H1 (cell line): Measurements from ENCODE around the gene CNKSR2. TPM values are rescaled to one million over a fixed set of nuclear protein-coding genes. Genes with fewer than 3 reads are reported as not detected.

Experiments used
- CTCF ChIA-PET: fragments of 300-600 bp; sonication (Branson Sonifier 250); formaldehyde crosslinking; loops from one replicate; lab custom pipeline; 2021; ENCODE audit not compliant: partially characterized antibody; lab: Charles Lee
- POLR2A ChIA-PET: fragments of 300-600 bp; sonication (Branson Sonifier 250); formaldehyde crosslinking; loops from one replicate; lab custom pipeline; 2021; ENCODE audit warnings: inconsistent platforms; ENCODE audit not compliant: partially characterized antibody; lab: Charles Lee
- DNase-seq, 2 experiments: peaks; one replicate each; pipeline versions ENCODE4 v3.0.0 to v3.0.0-alpha.2; 2010 to 2022; ENCODE audit warnings: low spot score in 2 of 2, low read depth in 1 of 2, mixed read lengths in 1 of 2
- FAIRE-seq: peaks from 2 replicates; lab custom pipeline; 2011; peaks lifted over from hg19 to GRCh38; lab: Jason Lieb, UNC
- H2AFZ ChIP-seq: 2 replicates; pipeline ENCODE4 v1.8.1; 2012; ENCODE audit warnings: low read length, inconsistent platforms
- H2AK5ac ChIP-seq: 2 replicates; pipeline ENCODE4 v1.6.1; 2013; ENCODE audit warnings: low read depth, low read length
- H2BK120ac ChIP-seq: replicated peaks from 2 replicates; pipeline ENCODE3; 2013; ENCODE audit warnings: low read depth, low read length, inconsistent platforms
- H2BK12ac ChIP-seq: 2 replicates; pipeline ENCODE4 v1.6.1; 2013; ENCODE audit warnings: low read depth, low read length
- H2BK15ac ChIP-seq: 2 replicates; pipeline ENCODE4 v1.6.1; 2013; ENCODE audit warnings: low read length
- H2BK20ac ChIP-seq: 2 replicates; pipeline ENCODE4 v1.6.1; 2013; ENCODE audit warnings: low read length
- H2BK5ac ChIP-seq: 2 replicates; pipeline ENCODE4 v1.6.1; 2013; ENCODE audit warnings: low read depth, low read length
- H3K14ac ChIP-seq: 2 replicates; pipeline ENCODE4 v1.6.1; 2013; ENCODE audit warnings: inconsistent platforms; ENCODE audit not compliant: insufficient read length
- H3K18ac ChIP-seq: 2 replicates; pipeline ENCODE4 v1.6.1; 2013; ENCODE audit warnings: low read length; ENCODE audit errors: extremely low read depth
- H3K23ac ChIP-seq: 2 replicates; pipeline ENCODE4 v1.6.1; 2013; ENCODE audit warnings: inconsistent platforms; ENCODE audit not compliant: insufficient read length
- H3K23me2 ChIP-seq: 2 replicates; pipeline ENCODE4 v1.6.1; 2013; ENCODE audit warnings: low read depth, low read length
- H3K27ac ChIP-seq: 2 replicates; pipeline ENCODE4 v1.6.1; 2011; ENCODE audit warnings: low read depth, low read length, inconsistent platforms
- H3K27me3 ChIP-seq, 4 experiments: replicated peaks in 1 of 4; 1 replicate in 1 of 4; 2 replicates in 3 of 4; pipeline versions ENCODE4 v1.6.1 to v1.8.1; 2011 to 2013; ENCODE audit warnings: low read length in 3 of 4, mild to moderate bottlenecking in 3 of 4, inconsistent platforms in 2 of 4, mixed read lengths in 2 of 4, moderate library complexity in 1 of 4; ENCODE audit not compliant: control insufficient read depth in 3 of 4, insufficient read depth in 3 of 4; ENCODE audit errors: extremely low read depth in 1 of 4
- H3K36me3 ChIP-seq, 4 experiments: 2 replicates each; pipeline versions ENCODE4 v1.6.1 to v1.8.1; 2011 to 2013; ENCODE audit warnings: mild to moderate bottlenecking in 4 of 4, low read length in 3 of 4, moderate library complexity in 2 of 4, control low read depth in 1 of 4, inconsistent platforms in 1 of 4; ENCODE audit not compliant: insufficient read depth in 4 of 4, control insufficient read depth in 2 of 4
- H3K4ac ChIP-seq: replicated peaks from 2 replicates; pipeline ENCODE3; 2013; ENCODE audit warnings: low read length, low read depth, mixed read lengths, inconsistent platforms; ENCODE audit not compliant: insufficient read length
- H3K4me1 ChIP-seq, 4 experiments: replicated peaks in 1 of 4; 1 replicate in 1 of 4; 2 replicates in 3 of 4; pipeline versions ENCODE4 v1.6.1 to v1.8.1; 2011 to 2013; ENCODE audit warnings: low read length in 3 of 4, inconsistent platforms in 2 of 4, mixed read lengths in 1 of 4; ENCODE audit not compliant: insufficient read depth in 4 of 4, control insufficient read depth in 3 of 4
- H3K4me2 ChIP-seq, 2 experiments: 2 replicates each; pipeline versions ENCODE4 v1.6.1 to v1.8.1; 2011 to 2013; ENCODE audit warnings: low read depth in 2 of 2, low read length in 2 of 2, control low read depth in 1 of 2, inconsistent platforms in 1 of 2, mild to moderate bottlenecking in 1 of 2; ENCODE audit not compliant: insufficient read depth in 1 of 2
- H3K4me3 ChIP-seq, 4 experiments: fragments of 200-600, 300-600 bp in 1 of 4; sonication (generic), shearing (Covaris generic), sonication (Bioruptor Twin) in 1 of 4; 2 replicates each; pipeline versions ENCODE4 v1.5.1 to v1.8.1; 2011 to 2016; ENCODE audit warnings: low read length in 4 of 4, low read depth in 3 of 4, control low read depth in 2 of 4, inconsistent platforms in 2 of 4, mild to moderate bottlenecking in 2 of 4, mixed read lengths in 1 of 4, moderate library complexity in 1 of 4; ENCODE audit not compliant: insufficient read depth in 2 of 4; ENCODE audit errors: extremely low read depth in 1 of 4
- H3K56ac ChIP-seq: replicated peaks from 2 replicates; pipeline ENCODE3; 2013; ENCODE audit warnings: low read depth, mild to moderate bottlenecking, mixed read lengths, low read length, inconsistent platforms; ENCODE audit not compliant: insufficient read length
- H3K79me1 ChIP-seq: 2 replicates; pipeline ENCODE4 v1.6.1; 2013; ENCODE audit warnings: low read depth, low read length, control low read depth
- H3K79me2 ChIP-seq, 2 experiments: 2 replicates each; pipeline versions ENCODE4 v1.6.1 to v1.8.1; 2012 to 2013; ENCODE audit warnings: low read length in 2 of 2, mild to moderate bottlenecking in 2 of 2, inconsistent platforms in 1 of 2; ENCODE audit not compliant: insufficient read depth in 2 of 2, control insufficient read depth in 1 of 2
- H3K9ac ChIP-seq, 4 experiments: replicated peaks in 1 of 4; 1 replicate in 1 of 4; 2 replicates in 3 of 4; pipeline versions ENCODE4 v1.6.1 to v1.8.1; 2011 to 2013; ENCODE audit warnings: low read depth in 3 of 4, low read length in 3 of 4, control low read depth in 2 of 4, mild to moderate bottlenecking in 2 of 4, moderate library complexity in 2 of 4, inconsistent platforms in 1 of 4; ENCODE audit errors: extremely low read depth in 1 of 4
- H3K9me3 ChIP-seq, 2 experiments: 2 replicates each; pipeline versions ENCODE4 v1.6.1 to v1.8.1; 2012 to 2013; ENCODE audit warnings: mild to moderate bottlenecking in 2 of 2, moderate library complexity in 2 of 2, control low read depth in 1 of 2, inconsistent platforms in 1 of 2, low read depth in 1 of 2, low read length in 1 of 2, mixed read lengths in 1 of 2; ENCODE audit not compliant: insufficient read depth in 2 of 2
- H4K20me1 ChIP-seq, 2 experiments: replicated peaks in 1 of 2; 2 replicates each; pipeline versions ENCODE3 to v1.8.1; 2011 to 2013; ENCODE audit warnings: inconsistent platforms in 2 of 2, low read length in 2 of 2, mild to moderate bottlenecking in 1 of 2; ENCODE audit not compliant: insufficient read depth in 2 of 2, control insufficient read depth in 1 of 2
- H4K5ac ChIP-seq: 2 replicates; pipeline ENCODE4 v1.6.1; 2013; ENCODE audit warnings: low read length, low read depth, mixed read lengths, inconsistent platforms; ENCODE audit not compliant: insufficient read length
- H4K8ac ChIP-seq: 2 replicates; pipeline ENCODE4 v1.8.0; 2013; ENCODE audit warnings: mild to moderate bottlenecking, moderate library complexity, low read length, inconsistent platforms; ENCODE audit not compliant: insufficient read depth; ENCODE audit errors: extremely low read depth
- H4K91ac ChIP-seq: replicated peaks from 2 replicates; pipeline ENCODE3; 2013; ENCODE audit warnings: low read length, mixed read lengths, inconsistent platforms; ENCODE audit not compliant: insufficient read length
- NRF1 ChIP-seq: IDR thresholded peaks from 2 replicates; pipeline ENCODE4 v1.6.1; 2011; ENCODE audit warnings: mild to moderate bottlenecking, low read depth, low read length, improper control_type of control experiment
- RBBP5 ChIP-seq: IDR thresholded peaks from 2 replicates; pipeline ENCODE4 v1.7.1; 2012; ENCODE audit warnings: low read depth, mild to moderate bottlenecking, inconsistent platforms, low read length, moderate library complexity, borderline replicate concordance
- SIN3A ChIP-seq, 2 experiments: IDR thresholded peaks in 1 of 2; conservative IDR thresholded peaks in 1 of 2; 2 replicates each; pipeline ENCODE4 v1.6.1; 2011 to 2012; ENCODE audit warnings: low read length in 2 of 2, improper control_type of control experiment in 1 of 2, low read depth in 1 of 2, mild to moderate bottlenecking in 1 of 2
- WGBS, 2 experiments: shearing (Covaris generic) in 1 of 2; methylation state at CpG; one replicate each; pipeline versions ENCODE4 v1.1.6 to v1.1.7; 2013 to 2015; ENCODE audit warnings: low lambda C conversion rate in 2 of 2, mixed read lengths in 2 of 2, inconsistent platforms in 1 of 2, low coverage in 1 of 2, missing lambda C conversion rate in 1 of 2; ENCODE audit not compliant: insufficient replicate concordance in 2 of 2, insufficient coverage in 1 of 2, insufficient read length in 1 of 2; ENCODE audit errors: extremely low coverage in 1 of 2, missing lambda C conversion rate in 1 of 2; 5-methylcytosine and 5-hydroxymethylcytosine counted together
- polyA plus RNA-seq, 7 experiments: library from polyadenylated mRNA; depleted of rRNA in 3 of 7; stranded (reverse) in 5 of 7; unstranded in 2 of 7; fragments of >200 nt in 5 of 7; fragments of 200-250 nt in 2 of 7; gene quantifications; 1 replicate in 5 of 7; 2 replicates in 1 of 7; 4 replicates in 1 of 7; pipeline versions ENCODE4 v1.2.1 to v1.2.3, GENCODE V29; 2011 to 2013; ENCODE audit warnings: missing spikeins in 2 of 7, mixed read lengths in 2 of 7
- total RNA-seq: library from RNA; stranded (reverse); fragmentation: NEBNext Ultra II Directional; extraction: Animal tissue kit (Norgen Biotek cat#: 25700); gene quantifications from 2 replicates; pipeline ENCODE4 v1.2.1, GENCODE V29; 2021

The CNKSR2 gene
- total and polyA plus RNA-seq, 2 of the 8 experiments (the other 6 are each of a cell fraction or from before 2014, with no cell fraction given), result 5.5 to 16.3 TPM

GRCh38 chrX:21581479-21581878 is 207.3 kb downstream of the CNKSR2 start:
- no peaks in the 10 kb centered on the region for H3K9me3 ChIP-seq
- no peaks in the 10 kb centered on the region for H3K4me1 ChIP-seq
- no peaks in the 10 kb centered on the region for H3K79me2 ChIP-seq

More at GRCh38 chrX:21581479-21581878, 207.3 kb downstream of the CNKSR2 start:
- Histone ChIP-seq H2BK12ac (no peak overlapping the region), H2AFZ (no peak overlapping the region), H4K91ac (no peak overlapping the region), H4K20me1 (no peaks in the 10 kb centered on the region), H2BK120ac (no peak overlapping the region), H3K4me2 (no peak overlapping the region), H2BK20ac (no peak overlapping the region), H4K8ac (no peak overlapping the region), H3K18ac (no peak overlapping the region), H3K9ac (no peak overlapping the region), H3K4me3 (no peak overlapping the region), H3K23ac (no peak overlapping the region), H3K27ac (no peak overlapping the region), H2AK5ac (no peak overlapping the region), H2BK5ac (no peak overlapping the region), H4K5ac (no peak overlapping the region), H3K36me3 (no peaks in the 10 kb centered on the region), H3K4ac (no peak overlapping the region), H3K56ac (no peak overlapping the region), H3K79me1 (no peaks in the 10 kb centered on the region), H3K14ac (no peak overlapping the region), H3K23me2 (no peaks in the 10 kb centered on the region), H2BK15ac (no peak overlapping the region), H3K27me3 (no peaks in the 10 kb centered on the region)
- WGBS, 2 experiments, result 88% methylated on average over 3 of the region's 3 CpGs; no CpG with 5 or more reads in 1 of the 2 experiments
- CTCF ChIA-PET, result no interaction called here
- DNase-seq (no peak), FAIRE-seq (no peak)
- POLR2A ChIA-PET, result no interaction called here
- TF ChIP-seq SIN3A (conservative IDR thresholded peaks at IDR 0.05 in 1 of 2, IDR thresholded peaks at IDR 0.05 in 1 of 2; ENCODE audit: low read depth in 1 of 2, low read length in 2 of 2), result no peak
- no peak for TF ChIP-seq NRF1
- TF ChIP-seq RBBP5, result no peak
